ENCODE data around the gene AGAP2.

GRCh38 chr12:57717131-57717530 lies 21.4 kb downstream of the AGAP2 start:
- TF ChIP-seq CTCF (IDR thresholded peaks at IDR 0.05) (no peak), POLR2AphosphoS5 (IDR thresholded peaks at IDR 0.05) (no peak)
